ENCODE data around the gene MSX1. TPM values are rescaled to one million over a fixed set of nuclear protein-coding genes. Genes with fewer than 3 reads are reported as not detected.

MSX1 gene
- polyA plus RNA-seq, 1 donor from 2014 or later: 2.8 TPM

GRCh38 chr4:4867375-4868039 lies 8.0 kb downstream of the MSX1 start:
- no peaks in the 10 kb centered on the region for H3K79me2 ChIP-seq (replicated peaks; ENCODE audit: insufficient read depth, low read length)
- no peaks in the 10 kb centered on the region for H3F3A ChIP-seq (ENCODE audit: insufficient read depth, low read length, poor library complexity, severe bottlenecking)
- H3K9me2 ChIP-seq (ENCODE audit: insufficient read depth, low read length): no peaks in the 10 kb centered on the region
- H4K20me1 ChIP-seq (ENCODE audit: insufficient read depth): no peaks in the 10 kb centered on the region
- peak; percentile 31 for TF ChIP-seq POLR2AphosphoS5 (IDR thresholded peaks at IDR 0.05)
- peak; percentile 52 for TF ChIP-seq EZH2 (IDR thresholded peaks at IDR 0.05; ENCODE audit: borderline replicate concordance, insufficient read depth, low read length, poor library complexity, severe bottlenecking)
- no peak for TF ChIP-seq CTCF (IDR thresholded peaks at IDR 0.05; ENCODE audit: poor library complexity, severe bottlenecking)
- TF ChIP-seq TAF1 (IDR thresholded peaks at IDR 0.05; ENCODE audit: low read depth): no peak
- H3K36me3 ChIP-seq (ENCODE audit: insufficient read depth, low read length): no peaks in the 10 kb centered on the region
- H3K27ac ChIP-seq (ENCODE audit: low read length): no peak overlapping the region
- no peak overlapping the region for H3K4me3 ChIP-seq (ENCODE audit: low read length)
- H3K9ac ChIP-seq (ENCODE audit: low read length): no peak overlapping the region
- H3K27me3 ChIP-seq (ENCODE audit: insufficient read depth, low read depth, low read length): peaks cover 100% of the 10 kb centered on the region
- H3K4me2 ChIP-seq (ENCODE audit: low read length): no peak overlapping the region
- H2AFZ ChIP-seq (ENCODE audit: low read depth, low read length): no peak overlapping the region
- no peaks in the 10 kb centered on the region for H3K9me3 ChIP-seq (ENCODE audit: low read length)

- Histone ChIP-seq H3K79me2 (replicated peaks; ENCODE audit: insufficient read depth, low read length) (no peaks in the 10 kb centered on the region), H4K20me1 (ENCODE audit: insufficient read depth) (no peaks in the 10 kb centered on the region), H3K9me3 (ENCODE audit: low read length) (no peaks in the 10 kb centered on the region), H2AFZ (ENCODE audit: low read depth, low read length) (no peak overlapping the region), H3F3A (ENCODE audit: insufficient read depth, low read length, poor library complexity, severe bottlenecking) (no peaks in the 10 kb centered on the region), H3K4me3 (ENCODE audit: low read length) (no peak overlapping the region), H3K36me3 (ENCODE audit: insufficient read depth, low read length) (no peaks in the 10 kb centered on the region), H3K9ac (ENCODE audit: low read length) (no peak overlapping the region), H3K9me2 (ENCODE audit: insufficient read depth, low read length) (no peaks in the 10 kb centered on the region), H3K27ac (ENCODE audit: low read length) (no peak overlapping the region), H3K4me2 (ENCODE audit: low read length) (no peak overlapping the region), H3K27me3 (ENCODE audit: insufficient read depth, low read depth, low read length) (peaks cover 100% of the 10 kb centered on the region)
- TF ChIP-seq TAF1 (IDR thresholded peaks at IDR 0.05; ENCODE audit: low read depth) (no peak), MXI1 (conservative IDR thresholded peaks at IDR 0.05; ENCODE audit: poor library complexity, severe bottlenecking) (no peak)
Observed at GRCh38 chr4:4868040-4868757, 8.7 kb downstream of the MSX1 start.

- H3K9me2 ChIP-seq (ENCODE audit: insufficient read depth, low read length): no peaks in the 10 kb centered on the region
- no peak overlapping the region for H3K4me2 ChIP-seq (ENCODE audit: low read length)
- no peaks in the 10 kb centered on the region for H4K20me1 ChIP-seq (ENCODE audit: insufficient read depth)
- no peak overlapping the region for H3K9ac ChIP-seq (ENCODE audit: low read length)
- H2AFZ ChIP-seq (ENCODE audit: low read depth, low read length): no peak overlapping the region
- no peak overlapping the region for H3K27ac ChIP-seq (ENCODE audit: low read length)
- H3K4me3 ChIP-seq (ENCODE audit: low read length): no peak overlapping the region
- no peaks in the 10 kb centered on the region for H3K79me2 ChIP-seq (replicated peaks; ENCODE audit: insufficient read depth, low read length)
- TF ChIP-seq EZH2 (IDR thresholded peaks at IDR 0.05; ENCODE audit: borderline replicate concordance, insufficient read depth, low read length, poor library complexity, severe bottlenecking) (peak; percentile 73), RAD21 (conservative IDR thresholded peaks at IDR 0.05) (no peak)
- no peaks in the 10 kb centered on the region for H3F3A ChIP-seq (ENCODE audit: insufficient read depth, low read length, poor library complexity, severe bottlenecking)
- no peaks in the 10 kb centered on the region for H3K36me3 ChIP-seq (ENCODE audit: insufficient read depth, low read length)
- H3K27me3 ChIP-seq (ENCODE audit: insufficient read depth, low read depth, low read length): peaks cover 100% of the 10 kb centered on the region
- H3K9me3 ChIP-seq (ENCODE audit: low read length): no peaks in the 10 kb centered on the region
Observed at GRCh38 chr4:4868758-4869723, 9.6 kb downstream of the MSX1 start.
